Activated naive CD4-positive, alpha-beta T cell treated with anti-CD3 and anti-CD28 coated beads, Interleukin-2, amount 10 ng/mL, durations not matched to agents 5 hours and 36 hours (primary cell): ENCODE data around the gene AFAP1L1. TPM values are rescaled to one million over a fixed set of nuclear protein-coding genes. Genes with fewer than 3 reads are reported as not detected.

Experiments used
- total RNA-seq, 2 experiments: library from RNA; stranded (reverse); gene quantifications; one replicate each; pipeline ENCODE4 v1.2.3, GENCODE V29; 2021

Gene AFAP1L1
- total RNA-seq: under 1 TPM in 1 of 2 experiments, not detected in 1; 0.05 TPM

DNA sequence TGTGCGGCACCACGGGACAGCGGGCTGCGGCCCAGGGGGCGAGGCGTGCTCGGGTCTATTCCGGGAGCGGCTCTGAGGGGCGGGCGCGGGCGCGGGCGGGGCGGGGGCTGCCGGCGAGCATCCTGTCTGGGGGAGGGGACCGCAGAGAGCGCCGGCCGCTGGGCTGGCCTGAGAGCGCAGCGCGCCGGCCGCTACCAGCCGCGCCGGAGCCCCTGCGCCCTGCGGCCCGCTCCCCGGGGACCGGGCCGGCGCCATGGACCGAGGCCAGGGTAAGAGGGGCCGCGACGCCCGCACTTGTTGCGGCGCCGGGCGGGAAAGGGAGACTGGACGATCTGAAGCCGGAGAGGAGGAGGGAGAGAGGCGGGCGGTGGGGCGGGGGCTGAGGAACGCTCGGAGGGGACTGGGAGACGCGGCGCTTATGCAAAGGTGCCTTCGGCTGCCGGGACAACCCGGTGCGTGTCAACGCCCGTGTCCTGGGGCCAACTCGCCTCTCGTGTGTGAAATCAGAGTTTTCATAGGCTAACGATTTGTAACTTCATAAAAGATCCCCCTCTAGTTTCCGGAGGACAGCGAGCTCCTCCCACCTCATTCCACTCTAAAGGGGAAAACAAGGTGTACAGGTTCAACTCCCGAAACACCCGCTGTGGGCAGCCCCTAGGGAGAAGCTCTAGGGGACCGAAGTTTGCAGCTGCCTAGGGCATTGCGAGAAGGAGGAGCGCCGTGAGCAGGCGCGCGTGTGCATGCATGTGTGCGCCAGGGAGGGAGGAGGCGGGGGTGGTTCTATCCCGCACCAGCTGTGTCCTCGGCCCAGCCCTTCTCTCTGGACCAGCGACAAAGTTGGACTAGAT, at the start of gene AFAP1L1:
Gene AFAP1L1 (plus strand): TSS at position 144 of the 848 bp plus-strand sequence. CDS start 110 bp downstream, at position 254.

DNA sequence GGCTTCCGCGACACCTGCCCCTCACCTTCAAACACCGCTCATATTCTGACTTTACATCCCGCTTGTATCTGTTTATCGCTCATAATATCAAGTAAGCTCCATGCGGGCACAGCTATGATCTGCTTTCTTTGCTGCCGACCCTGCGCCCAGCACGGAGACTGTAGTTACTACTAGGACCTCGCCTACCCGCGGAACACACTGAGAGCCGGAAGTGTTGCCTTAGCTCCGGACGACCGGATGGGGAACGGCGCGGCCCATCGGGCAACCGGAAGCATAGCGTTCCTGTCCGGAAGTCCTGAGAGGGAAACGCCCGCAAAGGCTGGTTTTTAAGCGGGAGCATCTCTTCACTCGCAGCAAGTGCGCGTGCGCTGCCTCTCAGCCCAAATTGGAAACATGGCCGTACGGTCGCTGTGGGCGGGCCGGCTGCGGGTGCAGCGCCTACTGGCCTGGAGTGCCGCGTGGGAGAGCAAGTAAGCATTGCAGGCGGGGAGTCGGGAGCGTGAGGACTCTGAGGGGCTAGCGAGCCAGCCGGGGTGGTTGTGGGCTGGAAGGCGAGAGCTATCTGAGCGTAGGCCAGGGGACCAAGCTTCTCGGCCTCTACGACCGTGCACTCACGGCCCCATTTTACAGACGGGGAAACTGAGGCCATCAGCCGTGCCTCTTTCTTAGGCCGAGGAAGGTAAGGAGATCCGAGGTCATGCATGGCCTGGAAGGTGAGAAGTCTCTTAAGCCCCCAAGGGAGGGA, 73.7 kb downstream of the AFAP1L1 start, which contains the start of gene GRPEL2:
Gene GRPEL2 (plus strand): TSS at position 353 of the 745 bp plus-strand sequence. CDS start 41 bp downstream, at position 394.

DNA sequence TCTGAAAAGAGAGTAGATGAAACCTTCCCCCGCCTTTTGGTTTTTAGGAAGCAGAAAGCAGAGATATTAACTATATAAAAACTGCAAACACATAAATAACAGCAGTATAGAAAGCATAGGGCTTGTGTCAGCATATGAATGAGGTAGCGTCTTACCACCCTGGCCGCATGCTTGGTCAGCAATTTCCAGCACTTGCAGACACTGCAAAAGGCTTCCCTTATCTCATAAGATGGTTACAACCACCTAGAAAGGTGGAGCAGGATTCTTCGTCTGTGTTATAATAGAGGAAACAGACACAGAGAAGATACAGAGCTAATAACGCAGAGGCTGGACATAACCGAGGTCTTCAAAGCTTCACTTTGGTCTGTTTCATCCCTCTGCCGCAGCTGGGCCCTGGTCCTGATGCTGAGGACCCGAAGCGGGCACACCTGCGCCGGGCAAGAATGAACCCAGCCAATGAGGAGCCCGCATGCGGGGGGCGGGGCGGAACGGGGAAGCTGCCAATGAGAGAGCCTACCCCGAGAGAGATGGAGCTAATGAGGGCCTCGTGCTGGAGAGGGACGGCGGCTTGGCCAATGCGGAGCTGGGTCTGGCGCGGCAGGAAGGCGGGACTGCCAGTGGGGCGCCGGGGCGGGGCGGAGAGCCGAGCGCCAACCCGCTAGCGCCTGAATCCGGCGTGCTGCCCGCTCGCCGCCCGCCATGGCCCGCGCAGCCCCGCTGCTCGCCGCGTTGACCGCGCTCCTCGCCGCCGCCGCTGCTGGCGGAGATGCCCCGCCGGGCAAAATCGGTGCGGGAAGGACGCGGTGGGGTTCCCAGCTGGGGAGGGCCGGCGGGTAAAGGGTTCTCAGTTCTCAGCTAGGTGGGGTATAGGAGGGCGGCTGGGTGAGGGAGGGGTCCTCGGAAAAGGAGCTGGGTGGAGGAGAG, 86.0 kb downstream of the AFAP1L1 start, which contains the start of gene PCYOX1L:
Gene PCYOX1L (plus strand): TSS at position 677 of the 924 bp plus-strand sequence. CDS start 23 bp downstream, at position 700.

DNA sequence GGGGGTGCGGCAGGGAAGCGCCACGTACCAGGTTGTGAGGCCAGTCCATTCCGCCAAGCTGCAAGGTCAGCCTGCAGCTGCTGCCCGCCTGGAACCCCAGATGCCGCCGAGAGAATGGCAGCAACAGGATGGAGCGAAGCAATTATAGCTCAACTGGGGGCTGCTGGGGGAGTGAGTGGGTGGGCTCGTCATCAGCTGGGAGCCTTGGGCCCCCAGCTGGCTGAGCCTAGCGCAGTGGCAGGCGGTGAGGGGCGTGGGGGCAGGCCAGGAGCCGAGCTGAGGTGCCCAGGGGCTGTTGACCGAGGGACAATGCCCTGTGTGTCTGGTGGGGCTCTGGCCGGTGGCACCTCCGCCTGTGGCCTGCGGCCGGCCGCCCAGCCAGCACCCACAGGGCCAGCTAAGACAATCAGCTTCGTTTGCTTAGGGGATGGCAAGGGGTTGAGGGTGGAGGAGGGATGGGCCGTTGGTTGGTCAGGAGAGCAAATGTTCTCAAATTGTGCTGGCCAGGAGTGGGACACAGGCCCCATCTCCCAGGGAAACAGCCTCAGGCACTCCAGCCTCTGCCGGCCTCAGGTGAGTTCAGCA, 107.6 kb downstream of the AFAP1L1 start, which contains the start of gene IL17B:
Gene IL17B (minus strand): TSS at position 116 of the 585 bp plus-strand sequence. CDS start 67 bp downstream, at position 49.

Other genes starting within 250 kb of the AFAP1L1 start
- not detected for gene SH3TC2, start 208.8 kb upstream of the AFAP1L1 start, total RNA-seq
- not detected for gene ABLIM3, start 130.4 kb upstream of the AFAP1L1 start, total RNA-seq
- 10 to 100 TPM; 34.1 to 38.7 TPM for gene GRPEL2, start 73.6 kb downstream of the AFAP1L1 start, total RNA-seq
- 10 to 100 TPM; 33.4 TPM for gene PCYOX1L, start 86.2 kb downstream of the AFAP1L1 start, total RNA-seq
- gene IL17B, start 107.4 kb downstream of the AFAP1L1 start, total RNA-seq: not detected